HG02884 (cell line): ENCODE data around the gene GH1.
"Not testable (repeated sequence)": the region's sequence is repeated elsewhere in the genome, so short reads cannot be mapped to it uniquely, and the experiment has no call there.

Experiments
- ATAC-seq: cut with Tn5 transposase; IDR thresholded peaks from one replicate; pipeline ENCODE4 v1.9.1; 2021; ENCODE audit warnings: mild to moderate bottlenecking, moderate library complexity; ENCODE audit not compliant: unreplicated experiment

GH1 gene

GRCh38 chr17:63869491-63870291 lies 48.9 kb downstream of the GH1 start:
- ATAC-seq = not testable (repeated sequence)
